ENCODE results near the gene MAP3K5. TPM values are rescaled to one million over a fixed set of nuclear protein-coding genes. Genes with fewer than 3 reads are reported as not detected.

The MAP3K5 gene
- total and polyA plus RNA-seq, 9 of the 15 experiments (the other 6 are each of a cell fraction or from before 2014, with no cell fraction given), result 2.2 to 13.0 (median 9.9) TPM

DNA sequence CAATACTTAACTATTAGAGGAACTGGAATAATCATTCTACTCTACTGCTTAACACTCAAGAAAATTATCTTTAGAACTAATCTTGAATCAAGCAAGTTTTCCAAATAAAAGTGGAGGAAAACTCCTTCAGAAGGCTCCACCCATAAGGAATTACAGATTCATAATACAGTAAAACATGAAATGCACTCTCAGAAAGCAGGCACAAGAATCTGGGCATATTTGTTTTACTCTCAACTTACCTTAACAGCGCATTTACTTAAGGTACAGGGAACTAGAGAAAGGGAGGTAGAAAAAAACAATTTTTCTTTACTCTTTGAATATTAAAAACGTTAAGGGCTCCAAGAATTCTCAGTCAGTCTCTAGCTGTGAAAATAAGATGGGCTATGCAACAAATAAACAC is 140.3 kb downstream of the MAP3K5 start (continued):
- TF ChIP-seq ZNF133 (CRISPR knock-in tag; IDR thresholded peaks at IDR 0.05) (no peak), ZNF507 (tag; conservative IDR thresholded peaks at IDR 0.05) (no peak), ETV6 (IDR thresholded peaks at IDR 0.05; ENCODE audit: borderline replicate concordance in 1 of 2, low read depth in 2 of 2, low read length in 1 of 2) (no peak), ETV6 (CRISPR knock-in tag; IDR thresholded peaks at IDR 0.05; ENCODE audit: borderline replicate concordance) (no peak), ELF2 (CRISPR knock-in tag; IDR thresholded peaks at IDR 0.05) (no peak)

DNA sequence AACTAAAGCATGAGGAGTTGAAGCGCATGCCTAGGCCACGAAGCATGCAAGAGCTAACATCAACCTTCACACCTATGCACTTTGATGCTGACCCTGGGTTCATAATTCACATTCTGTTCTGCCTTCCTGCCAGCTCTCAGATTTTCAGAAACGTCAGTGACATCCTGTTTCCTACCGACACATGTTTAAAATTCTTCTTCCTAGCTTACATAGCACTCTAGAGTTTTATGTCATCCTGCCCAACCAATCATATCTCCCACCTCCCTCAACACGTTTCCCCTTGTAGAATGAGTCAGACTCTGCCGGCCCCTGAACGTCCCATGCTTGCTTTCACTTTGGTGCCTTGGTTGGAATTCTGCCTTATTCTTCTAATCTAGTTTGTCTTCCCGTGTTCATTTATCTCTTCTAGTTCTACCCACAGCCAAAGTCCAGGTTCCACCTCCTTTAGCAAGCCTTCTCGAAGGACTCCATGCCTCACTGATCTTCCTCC is 144.9 kb downstream of the MAP3K5 start:
- Histone ChIP-seq H3K4me3 (no peak overlapping the region), H3K9me3 (replicated peaks; ENCODE audit: control insufficient read depth, insufficient read depth, low read depth, low read length) (no peaks in the 10 kb centered on the region), H3K27me3 (ENCODE audit: control insufficient read depth in 2 of 2, insufficient read depth in 2 of 2, low read length in 2 of 2) (no peaks in the 10 kb centered on the region), H2AFZ (ENCODE audit: low read depth, low read length) (peak overlapping the region; percentile 50), H3K9me1 (ENCODE audit: control insufficient read depth, insufficient read depth, low read length) (no peaks in the 10 kb centered on the region), H3K79me2 (ENCODE audit: control insufficient read depth, insufficient read depth, low read length) (no peaks in the 10 kb centered on the region), H3K4me1 (replicated peaks in 1 of 2; ENCODE audit: control insufficient read depth in 2 of 2, insufficient read depth in 2 of 2, low read length in 2 of 2) (peaks cover 0 to 8% of the 10 kb centered on the region in 2 experiments; a peak in 2 of 5 replicates), H3K36me3 (ENCODE audit: control insufficient read depth, insufficient read depth, low read length) (peaks cover 12% of the 10 kb centered on the region; the same call in 2 of the 3 replicates), H3K4me2 (ENCODE audit: insufficient read depth, low read length) (peak overlapping the region; percentile 58), H3K9ac (ENCODE audit: insufficient read depth in 1 of 2, low read depth in 2 of 2, low read length in 2 of 2) (peak overlapping the region in 1 of 2 experiments; percentile 15; a peak in 1 of 4 replicates), H3K27ac (ENCODE audit: extremely low read depth, low read depth, low read length) (peak overlapping the region; percentile 62), H4K20me1 (replicated peaks; ENCODE audit: control insufficient read depth, insufficient read depth, low read length) (no peaks in the 10 kb centered on the region)
- FAIRE-seq, result no peak
- in situ Hi-C loops (cut with MboI) (no loop called here), intact Hi-C loops (cut with micrococcal nuclease) (loop anchor here (5.0 kb wide), 1 partner anchor 70 kb away; no protein-coding TSS in a partner anchor)
- BruUV-seq (replicated peaks), result no TSS peak
- CTCF ChIA-PET (ENCODE audit: low intra/inter-chr PET ratio), result interaction anchor here (1.9 kb wide), 1 partner anchor 145 kb away, joined by 11 read pairs; the partner anchor contains the start of gene MAP3K5
- POLR2A ChIA-PET, result interaction anchor here (0.5 to 3.2 kb wide), 4 partner anchors 10 to 1164 kb away, joined by 3 to 11 read pairs (median 4); partner anchors contain the start of gene MAP3K5
- ATAC-seq, result peak; percentile 65
- 24% methylated on average over 9 of the region's 9 CpGs for WGBS (ENCODE audit: insufficient coverage, low coverage, missing lambda C conversion rate)
- peak in 2 of 4 experiments; percentile 56 to 65 for DNase-seq (ENCODE audit: extremely low read depth in 1 of 4, low spot score in 3 of 4)
- TF ChIP-seq, protein P1, sequence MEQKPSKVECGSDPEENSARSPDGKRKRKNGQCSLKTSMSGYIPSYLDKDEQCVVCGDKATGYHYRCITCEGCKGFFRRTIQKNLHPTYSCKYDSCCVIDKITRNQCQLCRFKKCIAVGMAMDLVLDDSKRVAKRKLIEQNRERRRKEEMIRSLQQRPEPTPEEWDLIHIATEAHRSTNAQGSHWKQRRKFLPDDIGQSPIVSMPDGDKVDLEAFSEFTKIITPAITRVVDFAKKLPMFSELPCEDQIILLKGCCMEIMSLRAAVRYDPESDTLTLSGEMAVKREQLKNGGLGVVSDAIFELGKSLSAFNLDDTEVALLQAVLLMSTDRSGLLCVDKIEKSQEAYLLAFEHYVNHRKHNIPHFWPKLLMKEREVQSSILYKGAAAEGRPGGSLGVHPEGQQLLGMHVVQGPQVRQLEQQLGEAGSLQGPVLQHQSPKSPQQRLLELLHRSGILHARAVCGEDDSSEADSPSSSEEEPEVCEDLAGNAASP (IDR thresholded peaks at IDR 0.05), result no peak
- TF ChIP-seq, protein P2, sequence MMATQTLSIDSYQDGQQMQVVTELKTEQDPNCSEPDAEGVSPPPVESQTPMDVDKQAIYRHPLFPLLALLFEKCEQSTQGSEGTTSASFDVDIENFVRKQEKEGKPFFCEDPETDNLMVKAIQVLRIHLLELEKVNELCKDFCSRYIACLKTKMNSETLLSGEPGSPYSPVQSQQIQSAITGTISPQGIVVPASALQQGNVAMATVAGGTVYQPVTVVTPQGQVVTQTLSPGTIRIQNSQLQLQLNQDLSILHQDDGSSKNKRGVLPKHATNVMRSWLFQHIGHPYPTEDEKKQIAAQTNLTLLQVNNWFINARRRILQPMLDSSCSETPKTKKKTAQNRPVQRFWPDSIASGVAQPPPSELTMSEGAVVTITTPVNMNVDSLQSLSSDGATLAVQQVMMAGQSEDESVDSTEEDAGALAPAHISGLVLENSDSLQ (IDR thresholded peaks at IDR 0.05), result peak; percentile 32; the same call in 1 of the 2 replicates
- TF ChIP-seq, protein P3, sequence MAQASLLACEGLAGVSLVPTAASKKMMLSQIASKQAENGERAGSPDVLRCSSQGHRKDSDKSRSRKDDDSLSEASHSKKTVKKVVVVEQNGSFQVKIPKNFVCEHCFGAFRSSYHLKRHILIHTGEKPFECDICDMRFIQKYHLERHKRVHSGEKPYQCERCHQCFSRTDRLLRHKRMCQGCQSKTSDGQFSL (CRISPR knock-in tag; IDR thresholded peaks at IDR 0.05), result no peak
- TF ChIP-seq, protein P3 (tag; IDR thresholded peaks at IDR 0.05), result no peak
- TF ChIP-seq FOSL1 (tag; conservative IDR thresholded peaks at IDR 0.05), result peak; percentile 81
- peak; percentile 24; the same call in 1 of the 2 replicates for TF ChIP-seq CREM (IDR thresholded peaks at IDR 0.05; ENCODE audit: low read depth)
- TF ChIP-seq SMAD3 (CRISPR knock-in tag; conservative IDR thresholded peaks at IDR 0.05), result no peak
- peak; percentile 65; the same call in 1 of the 2 replicates for TF ChIP-seq ELF4 (CRISPR knock-in tag; IDR thresholded peaks at IDR 0.05)
- TF ChIP-seq, protein P4, sequence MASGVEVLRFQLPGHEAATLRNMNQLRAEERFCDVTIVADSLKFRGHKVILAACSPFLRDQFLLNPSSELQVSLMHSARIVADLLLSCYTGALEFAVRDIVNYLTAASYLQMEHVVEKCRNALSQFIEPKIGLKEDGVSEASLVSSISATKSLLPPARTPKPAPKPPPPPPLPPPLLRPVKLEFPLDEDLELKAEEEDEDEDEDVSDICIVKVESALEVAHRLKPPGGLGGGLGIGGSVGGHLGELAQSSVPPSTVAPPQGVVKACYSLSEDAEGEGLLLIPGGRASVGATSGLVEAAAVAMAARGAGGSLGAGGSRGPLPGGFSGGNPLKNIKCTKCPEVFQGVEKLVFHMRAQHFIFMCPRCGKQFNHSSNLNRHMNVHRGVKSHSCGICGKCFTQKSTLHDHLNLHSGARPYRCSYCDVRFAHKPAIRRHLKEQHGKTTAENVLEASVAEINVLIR (CRISPR knock-in tag; IDR thresholded peaks at IDR 0.05), result 0 out of 2 replicates have a peak, but pooled peaks have one; percentile 37
- peak; percentile 25; the same call in 1 of the 2 replicates for TF ChIP-seq ARID1B (IDR thresholded peaks at IDR 0.05)
- no peak for TF ChIP-seq HIVEP1 (CRISPR knock-in tag; IDR thresholded peaks at IDR 0.05)
- TF ChIP-seq MEIS2 (IDR thresholded peaks at IDR 0.05; ENCODE audit: partially characterized antibody), result peak; percentile 3
- peak; percentile 38; the same call in 1 of the 2 replicates for TF ChIP-seq SMARCA4 (IDR thresholded peaks at IDR 0.05)
